EH (cell line): ENCODE data around the gene LARP4B.
A peak's percentile ranks its signal among the peaks of the same experiment; 100 is the strongest.

Experiments used
- DNase-seq: peaks from one replicate; pipeline ENCODE4 v3.0.0-alpha.2; 2015; ENCODE audit warnings: low read depth

The LARP4B gene

DNA sequence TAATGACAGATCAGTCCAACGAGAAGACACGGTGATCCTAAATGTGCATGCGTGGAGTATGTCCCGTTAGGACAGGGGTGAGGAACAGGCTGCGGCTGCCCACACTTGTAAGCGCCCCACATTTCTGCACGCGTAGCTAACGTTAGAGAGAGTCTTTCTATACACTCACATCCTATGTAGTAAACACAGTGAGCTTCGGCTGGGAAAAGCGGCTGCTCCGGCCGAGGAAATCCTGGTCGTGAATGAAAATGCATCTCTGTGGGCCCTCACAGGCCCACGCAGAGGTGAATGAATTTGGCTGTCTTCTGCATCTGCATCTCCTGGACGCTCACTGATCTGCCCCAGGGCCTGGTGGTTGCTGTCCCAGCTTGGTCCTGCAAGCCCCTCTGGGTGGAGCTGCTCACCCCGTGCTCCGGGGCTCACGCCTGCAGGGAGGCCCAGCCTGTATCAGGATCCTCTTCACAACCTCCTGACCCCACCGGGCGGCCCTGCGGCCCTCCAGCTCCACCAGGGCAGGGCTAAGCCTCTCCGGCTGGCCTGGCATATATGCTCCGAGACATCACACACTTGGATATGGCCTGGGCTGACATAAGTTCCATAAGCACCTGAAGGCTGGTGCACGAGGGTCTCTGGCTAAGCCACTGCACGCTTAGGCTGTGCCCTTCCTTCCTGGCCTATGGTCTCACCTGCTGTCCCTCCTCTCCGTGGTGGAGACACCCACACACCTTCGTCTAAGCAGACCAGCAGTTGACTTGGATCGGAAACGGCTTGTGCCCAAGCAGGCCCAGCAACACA is 124.1 kb downstream of the LARP4B start:
- DNase-seq = no peak

DNA sequence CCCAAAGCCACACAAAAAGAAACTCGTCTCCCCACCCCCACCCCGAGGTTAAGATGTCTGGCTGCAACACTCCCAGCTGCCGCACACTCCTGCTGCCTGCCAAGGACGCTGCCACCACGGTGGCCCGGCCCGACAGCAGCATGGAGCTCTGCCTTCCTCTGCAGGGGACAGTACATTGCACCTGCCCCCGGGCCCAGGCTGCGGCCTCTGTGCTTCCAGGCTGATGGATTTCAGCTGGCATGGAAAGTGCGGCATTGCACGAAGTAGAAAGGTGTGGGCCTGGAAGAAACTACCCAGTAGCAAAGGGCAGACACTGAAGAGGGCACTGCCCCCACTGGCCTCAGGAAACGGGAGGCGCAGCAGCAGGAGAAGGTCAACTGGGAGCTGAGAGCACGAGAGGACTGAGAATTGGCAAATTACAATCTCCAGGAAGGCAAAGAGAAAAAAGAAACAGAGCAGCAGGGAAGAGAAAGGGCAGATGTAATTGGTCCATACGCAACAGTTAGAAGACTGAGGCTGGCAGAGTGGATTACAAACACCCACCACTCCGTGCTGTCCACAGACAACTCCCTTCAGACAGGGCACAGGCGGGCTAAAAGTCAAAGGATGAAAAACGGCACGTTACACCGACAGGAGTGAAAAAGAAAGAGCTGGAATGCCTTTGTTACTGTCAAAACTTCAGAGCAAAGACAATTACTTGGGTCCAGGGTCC is 124.9 kb downstream of the LARP4B start:
- no peak for DNase-seq

DNA sequence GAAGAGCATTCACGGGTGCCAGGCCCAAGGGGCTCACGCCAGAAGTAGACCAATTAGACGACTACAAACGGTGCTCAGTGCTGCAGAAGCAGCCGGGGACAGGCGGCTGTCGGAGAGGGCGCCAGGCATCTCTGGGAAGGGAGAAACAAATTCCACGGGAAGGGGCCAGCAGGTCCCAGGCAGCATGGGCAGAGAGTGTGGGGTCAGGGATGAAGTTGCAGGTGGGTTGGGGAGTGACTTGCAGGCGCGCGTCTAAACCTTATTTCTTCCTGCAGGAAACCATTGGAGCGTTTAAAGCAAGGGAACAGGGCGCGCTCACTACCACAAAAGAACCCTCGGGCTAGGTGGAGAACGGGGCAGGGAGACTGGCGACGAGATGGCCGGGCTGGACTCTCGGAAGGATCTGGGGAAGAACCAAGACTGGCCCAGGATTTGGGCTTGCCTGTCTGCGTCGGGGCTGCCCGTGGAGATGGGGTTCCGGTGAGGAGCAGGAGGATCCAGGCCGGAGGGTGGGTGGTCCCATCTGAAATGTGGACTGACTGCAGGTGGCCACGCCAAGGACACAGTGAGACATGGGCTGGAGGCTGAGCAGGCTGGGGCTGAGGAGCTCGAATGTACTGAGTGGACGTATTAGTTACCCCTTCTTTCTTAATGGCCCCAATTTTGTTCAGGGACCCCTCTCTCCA is 125.7 kb downstream of the LARP4B start:
- no peak for DNase-seq

DNA sequence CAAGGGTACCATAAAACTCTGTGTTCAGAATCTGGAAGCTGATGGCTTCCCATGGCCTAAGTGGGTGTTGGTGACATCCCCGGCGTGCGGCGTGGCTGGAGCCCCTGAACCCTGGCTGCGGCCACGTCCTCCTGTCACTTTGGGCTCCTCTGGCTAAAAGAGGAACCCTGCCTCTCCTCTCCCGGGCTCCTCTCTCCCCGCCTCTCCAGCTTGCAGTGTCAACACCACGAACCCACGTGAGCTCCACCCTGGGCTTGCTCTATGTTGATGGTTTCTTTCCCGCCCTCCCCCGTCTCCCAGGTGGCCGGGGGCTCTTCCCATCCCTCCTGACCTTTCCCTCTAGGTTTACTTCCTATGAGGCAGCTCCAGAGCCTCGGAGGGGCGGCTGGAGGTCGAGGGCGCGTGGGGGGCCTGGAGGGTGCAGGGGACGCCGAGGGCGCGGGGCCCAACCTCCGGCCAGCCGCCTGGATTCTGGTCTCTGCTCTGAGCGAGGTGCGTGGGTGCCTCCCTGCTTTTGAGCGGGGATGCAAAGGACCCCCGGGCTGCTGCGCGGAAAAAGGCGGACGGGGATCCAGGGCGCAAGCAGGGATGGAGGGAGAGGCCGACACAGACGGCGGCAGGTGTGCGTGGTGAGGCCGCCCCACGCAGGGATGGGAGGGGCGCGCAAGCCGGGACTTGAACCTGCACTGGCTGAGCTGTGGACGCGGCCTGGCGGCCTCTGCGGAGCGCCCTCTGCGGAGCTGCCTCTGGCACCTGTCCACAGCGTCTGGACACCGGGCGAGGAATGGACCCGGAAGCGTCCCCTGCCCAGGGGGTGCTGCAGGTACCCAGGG is 126.5 kb downstream of the LARP4B start:
- no peak for DNase-seq

DNA sequence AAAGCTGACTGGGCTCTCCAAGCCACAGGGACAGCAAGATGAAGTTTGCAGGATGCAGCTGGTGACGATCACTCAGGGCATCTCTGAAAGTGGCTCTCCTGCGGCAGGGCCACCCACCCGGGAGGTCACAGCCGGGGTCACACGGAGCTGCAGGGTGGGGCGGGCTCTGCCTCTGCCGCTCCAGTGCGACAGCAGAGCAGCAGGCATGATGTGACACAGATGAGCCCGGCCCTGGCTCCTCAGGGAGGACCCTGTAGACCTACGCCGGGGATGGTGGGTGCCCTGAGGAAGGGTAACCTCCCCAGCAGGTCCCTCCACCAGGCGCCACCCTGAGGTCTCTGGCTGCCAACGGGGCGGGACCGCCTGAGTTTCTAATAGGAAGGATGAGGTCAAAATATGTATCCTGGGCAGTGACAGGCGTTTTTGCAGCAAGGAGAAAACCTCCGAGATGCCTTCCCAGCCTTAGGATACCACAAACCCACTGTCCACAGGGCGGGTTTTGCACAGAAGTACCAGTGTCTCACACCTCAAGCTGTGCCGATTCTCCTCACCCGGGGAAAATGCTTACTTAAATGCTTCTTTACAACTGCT is 127.2 kb downstream of the LARP4B start:
- no peak for DNase-seq

DNA sequence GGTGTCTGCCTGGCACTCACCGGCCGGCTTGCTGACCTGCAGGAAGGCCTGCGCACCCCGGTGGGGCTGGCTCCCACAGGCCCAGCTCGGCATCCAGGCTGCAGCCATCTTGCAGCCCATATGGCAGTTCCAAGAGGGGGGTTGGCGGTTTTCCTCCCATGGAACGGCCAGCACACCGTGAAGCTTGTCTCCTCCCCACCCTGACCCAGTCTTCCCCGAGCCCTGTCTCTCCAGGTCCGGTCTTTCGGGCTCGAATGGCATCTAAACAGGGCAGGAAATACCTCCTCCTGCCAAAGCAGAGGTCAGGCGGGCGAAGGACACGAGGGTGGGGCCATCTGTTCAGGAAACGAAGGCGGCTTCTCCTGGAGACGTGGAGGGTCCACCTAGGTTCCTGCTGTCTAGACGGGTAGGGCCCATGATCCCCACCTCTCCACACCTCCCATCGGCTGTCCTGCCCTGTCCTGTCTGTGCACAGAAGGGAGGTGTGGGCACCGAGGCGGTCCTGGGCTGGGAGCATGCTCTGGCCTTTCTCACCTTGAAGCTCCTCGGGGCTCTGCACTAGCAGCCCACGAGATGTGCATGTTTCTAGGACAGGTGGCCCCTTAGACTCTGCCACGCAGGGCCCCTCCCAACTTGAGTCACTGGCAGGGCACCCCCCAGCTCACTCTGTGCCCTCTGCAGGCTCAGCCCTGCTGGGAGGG is 128.3 kb downstream of the LARP4B start:
- DNase-seq = no peak

DNA sequence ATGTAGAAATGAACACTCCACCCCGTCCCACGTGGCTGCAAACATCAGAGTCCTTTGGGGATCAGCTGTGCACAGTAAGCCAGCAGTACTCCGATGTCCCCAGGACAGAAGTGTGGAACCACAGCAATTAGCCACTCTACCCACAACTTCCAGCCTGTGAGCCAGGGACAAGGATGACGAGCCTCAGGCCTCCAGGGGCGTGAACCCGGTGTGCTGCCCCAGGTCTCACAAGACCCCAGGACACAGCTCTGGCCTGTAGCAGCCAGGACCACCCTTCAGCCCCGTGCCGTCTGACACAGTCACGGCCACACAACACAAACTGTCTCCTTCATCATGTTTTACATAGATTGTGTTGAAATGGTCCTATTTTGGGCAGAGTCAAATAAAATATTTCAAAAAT is 129.0 kb downstream of the LARP4B start:
- DNase-seq = no peak

DNA sequence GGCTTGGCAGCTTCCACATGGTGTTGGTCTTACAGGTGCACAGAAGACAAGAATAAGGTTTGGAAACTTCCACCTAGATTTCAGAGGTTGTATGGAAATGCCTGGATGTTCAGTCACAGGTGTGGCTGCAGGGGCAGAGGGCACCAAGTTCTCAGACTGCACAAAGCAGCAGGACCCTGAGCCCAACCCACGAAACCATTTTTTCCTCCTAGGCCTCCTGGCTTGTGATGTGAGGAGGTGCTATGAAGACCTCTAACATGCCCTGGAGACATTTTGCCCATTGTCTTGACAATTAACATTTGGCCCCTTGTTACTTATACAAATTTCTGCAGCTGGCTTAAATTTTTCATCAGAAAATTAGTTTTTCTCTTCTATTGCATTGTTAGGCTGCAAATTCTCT is 134.3 kb downstream of the LARP4B start:
- no peak for DNase-seq

DNA sequence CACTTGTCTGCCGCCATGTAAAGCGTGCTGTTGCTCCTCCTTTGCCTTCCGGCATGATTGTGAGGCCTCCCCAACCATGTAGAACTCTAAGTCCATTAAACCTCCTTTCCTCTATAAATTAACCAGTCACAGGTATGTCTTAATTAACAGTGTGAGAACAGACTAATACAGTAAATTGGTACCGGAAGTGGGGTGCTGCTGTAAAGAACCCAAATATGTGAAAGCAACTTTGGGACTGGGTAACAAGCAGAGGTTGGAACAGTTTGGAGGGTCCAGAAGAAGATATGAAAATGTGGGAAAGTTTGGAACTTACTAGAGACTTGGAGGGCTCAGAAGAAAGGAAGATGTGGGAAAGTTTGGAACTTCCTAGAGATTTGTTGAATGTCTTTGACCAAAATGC is 135.3 kb downstream of the LARP4B start:
- DNase-seq = no peak

DNA sequence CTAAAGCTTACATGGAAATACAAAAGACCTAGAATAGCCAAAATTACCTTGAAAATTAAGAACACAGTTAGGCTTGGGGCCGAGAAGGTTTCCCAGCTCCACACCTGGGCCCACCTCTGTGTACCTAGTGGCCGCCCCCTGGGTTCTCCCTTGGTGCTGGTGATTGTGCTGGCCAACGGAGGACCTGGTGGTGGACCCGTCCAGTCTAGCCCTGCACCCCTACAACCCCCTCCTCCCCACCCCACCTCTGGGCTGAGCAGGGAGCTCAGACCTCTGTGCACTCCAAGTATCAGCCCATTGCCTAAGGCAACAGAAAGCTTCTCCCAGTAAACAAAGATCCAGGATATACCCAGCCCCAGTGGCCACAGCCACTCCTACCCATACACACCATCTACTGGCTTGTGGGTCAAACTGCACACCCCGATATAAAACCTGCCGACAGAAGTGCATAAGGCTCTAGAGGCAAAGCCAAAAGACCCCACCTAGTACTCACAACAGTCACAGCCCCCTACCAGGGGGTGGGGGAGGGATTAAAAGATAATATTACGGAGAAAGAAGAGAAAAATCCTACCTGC is 137.0 kb downstream of the LARP4B start:
- DNase-seq = peak; percentile 47

DNA sequence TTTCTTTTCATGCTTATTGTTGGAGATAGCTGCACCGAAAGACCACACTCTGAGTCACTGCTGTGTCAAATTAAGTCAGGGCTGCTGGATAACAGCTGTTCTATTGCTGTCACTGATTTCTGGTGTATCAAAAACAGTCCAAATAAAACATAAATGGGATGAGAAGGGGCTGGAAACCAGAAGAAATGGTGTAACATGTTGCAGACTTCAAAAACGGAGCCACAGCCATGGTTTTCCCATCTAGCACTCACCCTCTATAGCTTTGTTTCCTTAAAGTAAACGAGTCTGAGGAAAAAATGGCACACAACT is 138.8 kb downstream of the LARP4B start:
- peak; percentile 35 for DNase-seq

DNA sequence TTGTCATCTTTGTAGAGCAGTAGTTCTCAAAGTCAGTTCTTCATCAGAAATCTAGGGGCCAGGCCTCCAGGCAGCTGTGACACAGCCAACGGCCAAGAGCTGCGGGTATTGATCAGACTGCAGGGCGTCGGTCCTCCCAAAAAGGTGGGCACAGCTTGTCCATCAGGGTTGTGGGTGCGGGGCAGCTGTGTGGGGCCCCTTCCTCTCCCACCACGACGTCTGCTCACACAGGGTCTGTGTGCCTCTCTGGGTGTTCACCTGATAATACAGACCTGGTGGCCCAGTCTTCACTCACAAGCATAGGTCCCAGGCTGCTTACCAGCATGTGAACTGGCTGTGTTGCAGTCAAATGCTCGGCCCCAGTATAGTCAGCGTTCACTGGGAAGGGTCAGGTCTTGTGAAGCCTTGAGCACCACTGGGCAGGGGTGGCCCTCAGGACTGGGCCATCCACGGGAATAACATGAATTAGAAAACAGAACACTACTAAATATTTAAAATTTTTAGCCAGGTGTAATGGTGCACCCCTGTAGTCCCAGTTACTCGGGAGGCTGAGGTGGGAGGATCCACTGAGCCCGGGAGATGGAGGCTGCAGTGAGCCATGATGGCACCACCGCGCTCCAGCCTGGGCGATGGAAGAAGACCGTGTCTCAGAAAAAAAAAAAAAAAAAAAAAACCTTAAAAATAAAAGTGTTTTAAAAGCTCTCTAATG is 139.3 kb downstream of the LARP4B start:
- no peak for DNase-seq

DNA sequence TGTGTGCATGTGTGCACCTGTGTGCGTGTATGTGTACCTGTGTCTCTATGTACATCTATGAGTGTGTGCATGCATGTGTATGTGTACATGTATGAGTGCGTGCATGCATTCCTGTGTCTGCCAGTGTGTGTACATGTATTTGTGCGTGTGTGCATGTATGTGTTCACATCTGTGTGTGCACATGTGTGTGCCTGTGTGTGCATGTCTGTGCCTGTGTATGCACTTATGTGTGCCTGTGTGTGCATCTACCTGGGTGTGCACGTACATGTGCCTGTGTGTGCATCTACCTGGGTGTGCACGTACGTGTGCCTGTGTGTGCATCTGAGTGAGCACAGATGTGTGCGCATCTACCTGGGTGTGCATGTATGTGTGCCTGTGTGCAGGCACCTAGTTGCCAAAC is 139.9 kb downstream of the LARP4B start:
- DNase-seq = no peak

DNA sequence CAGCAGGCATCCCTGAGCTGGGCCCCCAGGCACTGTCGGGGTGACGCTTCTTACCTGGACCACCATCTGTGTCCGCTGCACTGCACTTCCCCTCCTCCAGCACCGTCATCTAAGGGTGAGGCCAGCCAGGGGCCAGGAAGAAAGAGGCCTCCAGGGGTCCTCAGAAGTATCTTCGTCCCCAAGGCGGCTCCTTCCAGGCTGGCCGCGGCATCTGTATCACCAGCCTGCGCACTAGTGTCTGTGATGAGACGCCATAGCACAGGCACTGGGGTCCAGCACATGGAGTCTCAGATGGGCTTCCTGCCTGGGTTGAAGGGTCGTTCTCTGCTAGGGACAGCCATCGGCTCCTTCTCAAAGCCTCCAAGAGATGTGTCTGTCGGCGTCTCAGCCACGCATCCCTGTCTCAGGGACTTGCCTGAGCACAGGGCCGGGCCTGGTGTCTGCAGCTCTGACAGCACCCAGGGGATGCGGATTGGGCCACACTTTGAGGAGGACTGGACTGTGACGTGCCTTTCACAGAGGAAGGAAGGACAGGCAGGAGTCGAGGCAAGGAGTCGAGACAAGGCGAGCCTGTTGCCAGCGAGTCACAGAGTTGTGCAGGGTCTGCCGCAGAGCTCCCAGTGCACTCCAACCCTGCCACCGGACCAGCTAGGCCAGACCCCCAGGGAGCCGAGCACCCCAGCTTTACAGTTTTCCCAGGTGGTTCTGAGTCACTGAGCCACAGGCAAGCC is 140.5 kb downstream of the LARP4B start:
- no peak for DNase-seq

DNA sequence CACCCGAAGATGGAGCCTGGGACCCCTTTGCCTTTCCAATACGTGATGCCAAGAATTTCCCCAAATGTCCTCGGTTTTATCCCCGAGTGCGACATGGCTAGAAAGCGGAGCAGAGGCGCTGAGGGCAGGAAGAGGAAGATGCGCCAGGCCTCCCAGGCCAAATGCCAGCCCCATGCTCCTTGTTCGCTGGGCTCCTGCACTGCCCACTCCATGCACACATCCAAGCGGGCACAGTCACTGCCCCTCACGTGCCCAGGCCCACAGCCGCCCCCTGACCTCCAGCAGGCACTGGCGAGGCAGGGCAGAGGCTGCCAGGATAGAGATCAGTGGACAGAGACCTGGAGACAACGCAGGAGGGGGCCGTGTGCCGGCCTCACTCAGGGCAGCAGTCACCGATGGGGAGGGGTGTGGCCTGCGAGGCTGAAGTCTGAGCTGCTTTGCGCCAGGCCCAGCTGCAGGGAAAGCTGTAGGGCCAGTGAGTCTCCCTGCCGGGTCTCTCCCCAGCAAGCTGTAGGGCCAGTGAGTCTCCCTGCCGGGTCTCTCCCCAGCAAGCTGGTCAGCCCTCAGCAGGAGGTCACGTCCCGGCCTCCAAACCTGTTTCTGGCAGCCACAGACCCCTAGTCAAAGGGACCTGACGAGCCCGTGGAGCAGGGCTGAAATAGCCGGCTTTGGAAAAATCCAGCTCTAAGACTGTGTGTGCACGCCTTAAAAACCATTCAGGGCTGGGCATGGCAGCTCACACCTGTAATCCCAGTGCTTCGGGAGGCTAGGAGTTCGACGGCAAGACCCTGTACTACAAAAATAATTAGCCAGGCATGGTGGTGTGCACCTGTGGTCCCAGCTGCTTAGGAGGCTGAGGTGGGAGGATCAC is 141.4 kb downstream of the LARP4B start:
- no peak for DNase-seq

DNA sequence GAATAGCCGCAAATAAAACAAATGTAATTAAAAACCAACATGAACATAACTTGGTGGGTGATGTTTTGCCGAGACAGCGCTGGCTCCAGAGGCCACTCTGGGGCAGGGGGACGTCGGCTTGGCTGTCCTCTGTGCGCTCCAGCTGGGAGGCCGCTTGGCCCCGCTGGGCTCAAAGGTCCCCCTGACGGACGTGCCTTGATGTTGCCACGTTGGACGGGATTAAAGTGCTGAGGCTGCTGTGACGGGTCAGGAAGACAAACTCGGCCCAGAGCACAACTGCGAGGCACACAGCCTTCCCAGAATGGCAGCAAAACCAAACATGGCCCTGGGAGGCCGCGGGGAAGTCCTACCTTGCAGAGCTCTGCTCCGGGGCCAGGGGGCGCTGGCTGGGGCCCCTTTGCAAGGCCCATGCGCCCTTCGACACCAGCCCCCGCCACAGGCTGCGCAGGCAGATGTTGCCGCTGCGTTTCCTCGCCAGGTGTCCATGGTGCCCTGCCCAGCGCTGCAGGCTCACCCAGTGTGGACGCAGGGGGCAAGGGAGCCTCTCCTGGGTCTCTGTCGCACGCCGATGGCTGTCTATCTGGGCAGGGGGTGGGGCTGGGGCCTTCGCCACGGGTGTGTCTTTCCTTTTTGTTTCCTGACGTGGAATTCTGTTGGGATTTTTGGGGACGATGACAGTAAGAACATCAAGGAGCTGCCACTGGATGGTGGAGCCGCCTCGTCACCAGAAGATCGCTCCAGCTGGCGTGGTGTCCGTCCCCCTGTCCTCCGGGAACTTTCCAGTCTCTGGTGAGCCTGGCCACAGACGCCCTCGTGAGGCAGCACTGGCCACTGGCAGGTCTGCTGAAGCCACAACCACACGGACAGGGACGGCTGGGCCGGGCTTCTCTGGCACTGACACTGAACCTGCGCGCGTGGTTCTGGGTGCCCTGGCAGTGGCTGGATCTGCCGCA is 142.4 kb downstream of the LARP4B start:
- DNase-seq = peak; percentile 82

DNA sequence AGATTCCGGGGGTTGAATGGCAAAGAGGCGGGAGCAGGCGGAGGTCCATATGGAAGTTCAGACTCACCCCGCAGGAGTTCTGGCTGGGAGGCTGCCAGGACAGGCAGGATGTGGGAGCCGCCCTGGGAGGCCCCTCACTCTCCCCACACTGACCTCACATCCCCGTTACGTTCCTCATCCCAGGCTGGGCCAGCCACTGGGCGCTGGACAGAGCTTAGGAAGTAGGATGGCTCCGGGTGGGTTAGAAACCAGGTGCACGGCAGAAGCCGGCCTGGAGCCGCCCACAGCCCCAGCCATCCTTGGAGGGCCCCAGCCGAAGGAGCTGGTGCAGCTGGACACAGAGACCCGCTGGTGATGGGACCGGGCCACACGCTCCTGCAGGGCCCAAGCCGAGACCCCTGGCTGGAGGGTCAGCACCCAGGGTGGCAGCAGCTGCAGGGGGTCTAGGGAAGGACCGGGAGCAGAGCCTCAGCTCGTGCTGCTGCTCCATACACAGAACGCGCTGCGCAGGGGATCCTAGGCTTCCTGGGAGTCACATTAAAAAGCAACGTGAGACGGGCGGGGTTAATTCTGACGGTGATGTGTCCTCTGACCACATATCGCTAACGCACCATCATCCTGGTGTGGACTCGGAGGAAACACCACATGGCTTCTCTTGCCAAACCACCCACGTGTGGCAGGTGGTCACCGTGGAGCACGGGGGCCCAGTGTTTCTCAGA is 143.4 kb downstream of the LARP4B start:
- peak; percentile 11 for DNase-seq
